Right ventricle myocardium superior (tissue), 1 donor: ENCODE data around the gene ARL6IP4. TPM values are rescaled to one million over a fixed set of nuclear protein-coding genes. Genes with fewer than 3 reads are reported as not detected.

Experiments used
- ATAC-seq: fragments of 200-7000 bp; cut with Tn5 transposase; one replicate; pipeline ENCODE4 v1.9.1; 2020; ENCODE audit warnings: mild to moderate bottlenecking; ENCODE audit not compliant: poor library complexity
- DNase-seq: peaks from one replicate; pipeline ENCODE4 v3.0.0-alpha.2; 2020
- intact Hi-C: fragments of 100-400 bp; cut with DNase I; formaldehyde crosslinking; loops from one replicate; pipeline ENCODE4 v1.11.2; 2022
- total RNA-seq: library from RNA; stranded (reverse); fragmentation: NEBNext Ultra II Directional; extraction: Animal tissue kit (Norgen Biotek cat#: 25700); gene quantifications from one replicate; pipeline ENCODE4 v1.2.1, GENCODE V29; 2021
- donor health status: DM: no; HTN: yes; CAD: no; lungs with severe emphysema.

Gene ARL6IP4
- total RNA-seq, 1 donor from 2014 or later: 162 TPM

DNA sequence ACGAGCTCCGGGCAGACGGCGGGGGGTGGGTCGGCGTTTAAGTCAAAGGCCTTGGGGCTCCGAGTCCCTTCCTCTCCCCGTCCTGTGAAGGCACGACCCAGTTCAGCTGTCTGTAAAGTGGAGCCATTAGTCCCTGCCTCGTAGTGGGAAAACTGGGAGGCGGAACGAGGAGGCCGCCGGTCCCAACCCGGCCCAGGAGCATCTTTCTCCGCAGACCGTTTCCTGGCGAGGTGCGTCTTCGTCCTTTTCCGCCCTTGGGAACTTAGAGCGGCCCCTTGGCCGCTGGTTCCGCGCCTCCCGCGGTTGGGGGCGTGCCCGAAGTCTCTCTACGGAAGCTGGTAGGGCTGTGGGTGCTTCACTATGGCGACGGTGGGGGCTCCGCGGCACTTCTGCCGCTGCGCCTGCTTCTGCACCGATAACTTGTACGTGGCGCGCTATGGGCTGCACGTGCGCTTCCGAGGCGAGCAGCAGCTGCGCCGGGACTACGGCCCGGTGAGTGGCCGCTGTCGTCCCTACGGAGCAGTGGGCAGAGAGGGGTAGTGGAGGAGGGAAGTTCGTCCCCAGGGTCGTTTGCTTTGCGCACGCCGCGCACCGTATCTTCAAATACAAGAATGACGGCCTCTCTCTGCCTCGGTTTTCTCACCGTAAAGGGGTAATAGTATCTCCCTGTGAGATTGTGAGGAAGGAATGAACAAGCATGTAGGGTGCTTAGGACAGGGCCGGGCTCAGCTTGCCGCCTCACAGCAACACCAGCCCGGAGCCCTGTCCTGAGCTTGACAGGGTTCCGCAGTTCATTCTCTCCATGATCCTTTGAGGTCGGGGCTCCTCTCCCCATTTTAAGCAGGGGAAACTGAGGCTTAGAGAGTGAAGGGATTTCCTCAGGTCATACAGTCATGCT is 5.3 kb upstream of the ARL6IP4 start, which contains the start of gene OGFOD2:
Gene OGFOD2 (plus strand): TSS at position 353 of the 898 bp plus-strand sequence. CDS start 8 bp downstream, at position 361.
- DNase-seq: peak; percentile 96
- ATAC-seq: peak; percentile 95
- intact Hi-C loops: loop anchor here (10.0 kb wide), 1 partner anchor 170 kb away; no protein-coding TSS in a partner anchor

- ATAC-seq (no peak), DNase-seq (no peak)
Measured at GRCh38 chr12:122975790-122976647, 4.5 kb upstream of the ARL6IP4 start.

DNA sequence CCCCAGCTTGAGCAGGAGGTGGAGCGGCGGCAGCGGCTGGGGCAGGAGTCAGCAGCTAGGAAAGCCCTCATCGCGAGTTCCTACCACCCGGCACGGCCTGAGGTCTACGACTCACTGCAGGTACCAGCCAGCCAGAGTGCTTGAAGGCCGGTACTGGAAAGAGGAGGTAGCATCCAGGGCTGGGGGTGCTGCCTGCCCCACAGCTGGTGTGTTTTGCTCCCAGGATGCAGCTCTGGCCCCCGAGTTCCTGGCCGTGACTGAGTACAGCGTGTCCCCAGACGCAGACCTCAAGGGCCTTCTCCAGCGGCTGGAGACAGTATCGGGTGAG is 3.9 kb upstream of the ARL6IP4 start:
- no peak for ATAC-seq
- intact Hi-C loops: loop anchor here (10.0 kb wide), 1 partner anchor 168 kb away; no protein-coding TSS in a partner anchor
- peak; percentile 33 for DNase-seq

More at GRCh38 chr12:122975790-122976647, 4.5 kb upstream of the ARL6IP4 start:
- intact Hi-C loops: loop anchor here (10.0 kb wide), 1 partner anchor 169 kb away; no protein-coding TSS in a partner anchor

DNA sequence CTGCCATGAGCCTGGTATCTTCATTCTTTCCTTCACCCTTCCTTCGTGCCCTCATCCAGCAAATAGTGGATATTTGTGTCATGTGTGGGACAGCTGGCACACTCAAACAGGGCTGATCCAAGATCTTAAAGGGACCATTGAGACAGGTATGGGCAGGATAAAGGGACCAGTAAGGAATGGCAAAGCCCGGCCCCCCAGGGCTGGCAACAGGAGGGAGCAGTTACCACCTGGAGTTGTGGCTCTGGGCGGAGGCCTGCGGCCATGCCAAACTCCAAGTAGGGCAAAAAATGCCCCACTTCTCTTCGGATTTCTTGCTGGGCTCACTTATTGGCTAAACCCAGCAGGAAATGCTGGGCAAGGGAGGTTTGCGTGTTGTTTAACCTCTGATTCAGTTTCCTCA is 3.3 kb upstream of the ARL6IP4 start:
- DNase-seq (no peak), ATAC-seq (no peak)
- intact Hi-C loops: loop anchor here (10.0 kb wide), 1 partner anchor 168 kb away; no protein-coding TSS in a partner anchor

DNA sequence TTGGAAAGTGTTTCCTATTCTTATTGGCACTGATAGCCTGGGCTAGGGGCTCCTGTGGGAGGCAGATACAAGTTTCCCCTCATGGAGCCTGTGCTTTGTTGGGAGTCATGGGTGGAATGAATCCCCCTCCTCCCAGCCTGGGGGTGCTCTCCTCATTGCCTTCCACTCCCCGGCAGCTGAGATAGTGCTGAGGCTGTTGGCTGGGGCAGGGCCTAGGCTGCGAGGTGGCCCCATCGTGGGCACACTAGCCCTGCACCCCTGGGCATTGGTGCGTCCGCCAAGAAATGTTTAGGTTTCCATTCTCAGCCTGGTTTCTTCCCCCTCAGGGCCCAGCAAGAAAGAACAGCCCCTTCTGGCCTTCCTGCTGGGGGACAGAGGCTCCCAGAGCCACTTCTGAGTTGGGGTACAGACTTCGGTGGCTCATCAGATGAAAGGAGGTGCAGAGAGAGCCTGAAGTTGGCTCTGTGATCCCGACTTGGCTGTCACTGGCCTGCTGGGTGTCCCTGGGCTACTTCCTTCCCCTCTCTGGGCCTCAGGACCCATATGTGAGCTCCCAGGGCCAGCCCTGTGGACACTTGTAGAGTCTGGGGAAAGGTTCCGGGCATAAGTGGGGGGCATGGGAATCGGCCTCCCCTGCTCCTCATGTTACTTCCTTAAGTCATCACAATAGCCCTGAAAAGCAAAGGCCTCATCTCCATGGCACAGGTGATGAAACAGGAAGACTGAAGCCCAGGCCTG is 2.7 kb upstream of the ARL6IP4 start:
- intact Hi-C loops: loop anchor here (10.0 kb wide), 1 partner anchor 167 kb away; no protein-coding TSS in a partner anchor
- DNase-seq (no peak), ATAC-seq (no peak)

- intact Hi-C loops: loop anchor here (10.0 kb wide), 1 partner anchor 166 kb away; no protein-coding TSS in a partner anchor
- DNase-seq (no peak), ATAC-seq (no peak)
Measured at GRCh38 chr12:122978507-122978955, 1.9 kb upstream of the ARL6IP4 start.

DNA sequence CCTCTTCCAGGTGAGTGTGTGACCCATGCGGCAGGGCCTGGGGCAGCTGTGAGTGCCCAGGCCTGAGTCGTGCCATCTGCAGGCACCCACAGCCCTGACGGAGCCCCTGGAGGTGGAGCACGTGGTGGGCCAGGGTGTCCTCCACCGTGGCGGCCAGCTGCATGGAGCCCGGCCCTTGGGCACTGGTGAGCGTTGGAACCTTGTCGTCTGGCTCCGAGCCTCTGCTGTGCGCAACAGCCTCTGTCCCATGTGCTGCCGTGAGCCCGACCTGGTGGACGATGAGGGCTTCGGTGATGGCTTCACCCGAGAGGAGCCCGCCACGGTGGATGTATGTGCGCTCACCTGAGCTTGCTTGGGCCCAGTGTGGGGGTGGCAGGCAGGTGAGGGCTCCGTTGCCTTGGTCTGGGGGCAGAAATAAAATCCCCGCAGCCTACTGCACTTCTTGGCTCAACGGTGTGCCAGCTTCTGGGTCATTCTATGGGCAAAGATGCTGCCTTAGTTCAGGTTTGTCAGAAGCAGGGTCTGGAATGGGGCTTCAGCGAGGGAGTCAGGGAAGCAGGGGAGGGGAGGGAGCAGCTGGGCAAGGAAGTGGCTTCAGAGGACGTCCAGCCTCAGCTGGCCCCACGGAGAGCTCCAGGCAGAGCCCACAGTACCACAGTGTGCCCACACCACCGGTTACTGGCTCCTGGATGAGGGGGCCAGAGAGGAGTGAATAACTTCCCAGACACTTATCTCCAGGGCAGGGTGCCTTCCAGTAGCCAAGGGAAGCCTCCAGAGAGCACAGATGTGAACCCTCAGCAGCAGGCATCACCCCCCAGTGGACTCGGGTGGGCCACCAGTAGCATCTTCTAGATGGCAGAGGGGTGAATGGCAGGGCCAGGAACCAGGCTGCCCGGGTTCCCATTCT is 1.2 kb upstream of the ARL6IP4 start:
- intact Hi-C loops: loop anchor here (10.0 kb wide), 1 partner anchor 166 kb away; no protein-coding TSS in a partner anchor
- DNase-seq: no peak
- no peak for ATAC-seq

DNA sequence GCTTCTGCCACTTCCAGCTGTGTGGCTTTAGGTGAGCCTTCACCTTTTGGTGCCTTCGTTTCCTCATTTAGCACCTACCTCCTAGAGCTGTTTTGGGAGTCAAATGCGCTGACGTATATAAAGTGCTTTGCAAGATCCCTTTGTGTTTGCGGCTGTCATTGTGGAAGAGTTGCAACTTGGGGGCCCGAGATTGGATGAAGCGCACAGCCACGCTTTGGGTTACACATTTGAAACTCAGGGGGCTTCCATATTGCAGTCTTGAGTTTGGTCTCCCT is 636 bp upstream of the ARL6IP4 start:
- intact Hi-C loops: loop anchor here (10.0 kb wide), 1 partner anchor 165 kb away; no protein-coding TSS in a partner anchor
- no peak for ATAC-seq
- DNase-seq: no peak

DNA sequence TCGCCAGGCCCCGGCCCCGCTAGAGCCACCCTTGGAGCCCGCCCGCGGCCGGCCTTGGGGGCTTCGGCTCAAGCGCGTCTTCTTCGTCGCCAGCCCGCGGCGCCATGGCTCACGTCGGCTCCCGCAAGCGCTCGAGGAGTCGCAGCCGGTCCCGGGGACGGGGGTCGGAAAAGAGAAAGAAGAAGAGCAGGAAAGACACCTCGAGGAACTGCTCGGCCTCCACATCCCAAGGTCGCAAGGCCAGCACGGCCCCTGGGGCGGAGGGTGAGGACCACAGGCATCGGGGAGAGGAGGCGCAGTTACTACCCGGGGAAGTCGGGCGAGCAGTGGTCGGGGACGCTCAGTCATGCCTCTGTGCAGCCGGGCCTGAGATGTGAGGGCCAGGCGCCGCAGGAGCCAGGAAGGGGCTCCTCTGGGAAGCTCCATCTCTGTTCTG is 573 bp downstream of the ARL6IP4 start:
- intact Hi-C loops: no loop called here
- DNase-seq: no peak
- ATAC-seq: no peak

DNA sequence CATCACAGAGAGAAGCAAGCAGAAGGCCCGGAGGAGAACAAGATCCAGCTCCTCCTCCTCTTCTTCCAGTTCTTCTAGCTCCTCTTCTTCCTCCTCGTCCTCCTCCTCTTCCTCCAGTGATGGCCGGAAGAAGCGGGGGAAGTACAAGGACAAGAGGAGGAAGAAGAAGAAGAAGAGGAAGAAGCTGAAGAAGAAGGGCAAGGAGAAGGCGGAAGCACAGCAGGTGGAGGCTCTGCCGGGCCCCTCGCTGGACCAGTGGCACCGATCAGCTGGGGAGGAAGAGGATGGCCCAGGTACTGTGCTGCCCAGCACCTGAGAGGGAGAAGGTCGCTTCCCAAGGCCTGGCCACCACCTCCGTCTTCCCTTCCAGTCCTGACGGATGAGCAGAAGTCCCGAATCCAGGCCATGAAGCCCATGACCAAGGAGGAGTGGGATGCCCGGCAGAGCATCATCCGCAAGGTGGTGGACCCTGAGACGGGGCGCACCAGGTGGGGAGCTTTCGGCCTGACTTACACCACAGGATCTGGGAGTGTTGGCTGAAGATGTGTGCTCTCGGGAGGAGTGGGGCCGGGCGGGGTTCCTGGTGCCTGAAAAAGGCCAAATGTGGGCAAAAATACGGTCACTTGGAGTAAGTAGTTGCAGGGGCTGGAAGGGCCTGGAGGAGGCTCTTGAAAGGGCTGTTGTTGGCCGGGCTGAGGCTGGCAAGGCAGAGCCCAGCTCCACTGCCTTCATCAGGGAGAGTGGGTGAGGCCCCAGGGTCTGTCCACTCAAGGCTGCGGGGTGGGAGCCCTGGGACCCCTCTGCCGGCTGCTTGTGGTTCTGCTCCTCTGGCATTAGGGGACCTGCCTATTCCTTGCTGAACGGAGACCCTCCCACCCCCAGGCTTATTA is 1.4 kb downstream of the ARL6IP4 start:
- ATAC-seq: no peak
- no peak for DNase-seq
- intact Hi-C loops: no loop called here

GRCh38 chr12:122982477-122982815 is 2.0 kb downstream of the ARL6IP4 start:
- no peak for ATAC-seq

GRCh38 chr12:122982963-122983788 is 2.7 kb downstream of the ARL6IP4 start:
- no peak for ATAC-seq
- intact Hi-C loops: no loop called here

More at GRCh38 chr12:122982477-122982815, 2.0 kb downstream of the ARL6IP4 start:
- no peak for DNase-seq
- intact Hi-C loops: no loop called here

DNA sequence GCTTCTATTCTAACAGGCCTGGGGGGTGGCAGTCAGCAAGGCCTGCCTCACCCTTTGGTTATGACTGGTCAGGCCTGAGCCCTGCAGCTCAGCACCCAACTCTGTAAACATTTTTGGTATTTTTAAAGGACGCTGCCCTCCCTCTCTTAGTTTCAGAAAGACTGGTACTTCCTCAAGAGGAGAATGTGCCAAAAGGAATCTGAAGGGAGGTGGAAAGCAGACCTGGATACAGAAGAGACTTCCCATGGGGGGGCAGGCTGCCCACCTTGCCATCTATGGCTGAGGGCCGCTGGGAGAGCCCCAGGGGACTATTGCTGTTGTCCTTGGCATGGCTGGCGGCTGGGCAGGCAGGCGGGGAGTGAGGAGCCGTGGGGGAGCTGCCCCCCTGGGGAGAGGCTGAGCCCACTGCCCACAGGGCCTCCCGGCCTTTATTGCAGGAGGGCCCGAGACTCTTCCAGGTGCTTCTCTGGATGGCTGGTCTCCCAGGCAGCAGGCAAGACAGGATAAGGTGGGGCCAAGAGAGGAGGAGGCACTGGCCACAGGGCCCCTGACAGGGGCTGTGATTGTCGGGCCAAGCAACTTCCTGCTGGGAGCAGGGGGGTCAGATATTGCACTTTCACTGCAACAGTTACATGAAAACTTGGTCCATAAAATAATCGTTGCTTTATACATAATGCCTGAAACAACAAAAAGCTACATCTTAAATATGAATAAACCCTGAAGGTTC is 3.5 kb downstream of the ARL6IP4 start:
- DNase-seq (no peak), ATAC-seq (no peak)
- intact Hi-C loops: no loop called here

More at GRCh38 chr12:122982963-122983788, 2.7 kb downstream of the ARL6IP4 start:
- DNase-seq: no peak

DNA sequence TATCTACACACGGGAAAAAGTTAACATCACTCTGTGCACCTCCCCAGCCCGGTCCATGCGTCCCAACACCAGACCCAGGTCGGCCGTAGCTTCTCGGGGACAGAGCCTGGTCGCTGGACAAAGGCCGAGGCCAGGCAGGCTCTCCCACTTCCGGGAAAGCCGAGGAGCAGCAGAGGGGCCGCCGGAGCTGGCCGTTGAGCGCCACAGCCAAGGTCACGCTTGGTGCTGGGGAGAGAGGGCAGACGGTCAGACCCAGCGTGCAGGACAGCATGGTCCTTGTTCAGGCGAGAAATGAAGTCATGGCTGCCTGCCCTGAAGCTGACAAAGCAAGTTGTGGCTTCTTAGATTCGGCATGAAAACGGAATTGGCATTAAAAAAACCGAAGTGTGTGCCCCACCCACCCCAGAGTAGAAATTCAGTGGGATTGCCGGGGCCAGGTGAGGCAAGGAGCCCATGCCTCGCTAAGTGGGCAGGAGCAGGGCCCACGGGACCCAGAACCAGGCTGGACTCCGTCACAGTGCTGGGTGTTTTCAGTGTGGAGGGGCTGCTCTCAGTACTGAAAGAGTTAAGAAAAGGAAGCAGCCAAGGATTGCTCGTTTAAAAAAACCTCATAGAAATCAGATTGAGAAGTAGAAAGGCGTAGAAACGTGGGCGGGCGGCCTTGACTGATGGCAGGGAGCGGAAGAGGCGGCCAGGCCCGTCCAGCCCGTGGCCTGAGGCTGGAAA is 4.3 kb downstream of the ARL6IP4 start:
- DNase-seq (peak; percentile 74), ATAC-seq (peak; percentile 20)
- intact Hi-C loops: no loop called here
